Measurements from ENCODE around the gene CLBA1.
A peak's percentile ranks its signal among the peaks of the same experiment; 100 is the strongest.

GRCh38 chr14:105021656-105022275 is 36.2 kb downstream of the CLBA1 start:
- TF ChIP-seq, protein P1, sequence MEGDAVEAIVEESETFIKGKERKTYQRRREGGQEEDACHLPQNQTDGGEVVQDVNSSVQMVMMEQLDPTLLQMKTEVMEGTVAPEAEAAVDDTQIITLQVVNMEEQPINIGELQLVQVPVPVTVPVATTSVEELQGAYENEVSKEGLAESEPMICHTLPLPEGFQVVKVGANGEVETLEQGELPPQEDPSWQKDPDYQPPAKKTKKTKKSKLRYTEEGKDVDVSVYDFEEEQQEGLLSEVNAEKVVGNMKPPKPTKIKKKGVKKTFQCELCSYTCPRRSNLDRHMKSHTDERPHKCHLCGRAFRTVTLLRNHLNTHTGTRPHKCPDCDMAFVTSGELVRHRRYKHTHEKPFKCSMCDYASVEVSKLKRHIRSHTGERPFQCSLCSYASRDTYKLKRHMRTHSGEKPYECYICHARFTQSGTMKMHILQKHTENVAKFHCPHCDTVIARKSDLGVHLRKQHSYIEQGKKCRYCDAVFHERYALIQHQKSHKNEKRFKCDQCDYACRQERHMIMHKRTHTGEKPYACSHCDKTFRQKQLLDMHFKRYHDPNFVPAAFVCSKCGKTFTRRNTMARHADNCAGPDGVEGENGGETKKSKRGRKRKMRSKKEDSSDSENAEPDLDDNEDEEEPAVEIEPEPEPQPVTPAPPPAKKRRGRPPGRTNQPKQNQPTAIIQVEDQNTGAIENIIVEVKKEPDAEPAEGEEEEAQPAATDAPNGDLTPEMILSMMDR (conservative IDR thresholded peaks at IDR 0.05; ENCODE audit: low read depth, low read length), result peak; percentile 28; the same call in 1 of the 2 replicates
- TF ChIP-seq EZH2 (IDR thresholded peaks at IDR 0.05; ENCODE audit: borderline replicate concordance, low read depth, low read length, poor library complexity, severe bottlenecking), result no peak

All from A673 (cell line).